ENCODE data around the gene FRMD5. TPM values are rescaled to one million over a fixed set of nuclear protein-coding genes. Genes with fewer than 3 reads are reported as not detected.

Gene FRMD5
- polyA plus RNA-seq, 4 donors: 0.50 to 1.4 (median 0.88) TPM

DNA sequence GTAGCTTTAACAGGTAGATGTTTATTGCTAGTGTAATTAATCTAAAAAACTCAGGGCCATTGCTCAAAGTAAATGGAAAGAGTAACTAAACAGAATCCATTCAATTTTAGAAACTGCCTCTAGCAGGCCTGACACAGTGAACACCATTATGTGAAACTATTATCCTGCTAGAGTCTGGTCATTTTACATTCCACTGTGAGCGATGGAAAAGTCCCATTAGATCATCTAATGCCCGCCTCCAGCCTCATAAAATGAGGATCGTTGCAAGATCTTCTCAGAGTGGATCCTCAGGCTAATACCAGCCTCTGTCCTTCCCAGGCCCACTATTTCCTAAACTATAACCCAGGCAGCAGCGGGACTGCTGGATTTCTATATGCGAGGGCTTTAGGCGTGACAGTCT is 260.6 kb downstream of the FRMD5 start:
- DNase-seq (ENCODE audit: low read depth in 4 of 4, low spot score in 3 of 4): no peak

DNA sequence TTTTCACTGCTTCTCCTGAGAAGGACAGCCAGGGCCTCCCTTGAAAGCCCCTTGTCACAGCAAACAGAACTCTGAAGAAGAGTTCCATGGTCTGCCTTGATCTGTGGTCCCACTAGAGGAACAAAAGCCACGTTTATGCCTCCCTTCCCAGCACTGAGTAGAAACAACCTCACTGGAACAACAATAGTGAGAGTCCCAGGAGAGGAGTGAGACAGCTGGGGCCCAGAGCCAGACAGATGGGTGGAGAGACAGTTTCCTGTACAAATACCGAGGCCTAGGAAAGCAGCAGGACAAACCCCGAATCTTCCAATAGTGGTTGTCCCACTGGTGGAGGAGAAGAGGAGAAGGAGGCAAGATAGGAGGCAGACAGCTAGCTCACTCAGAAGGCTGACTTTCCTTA is 262.2 kb downstream of the FRMD5 start:
- DNase-seq (ENCODE audit: low read depth in 4 of 4, low spot score in 3 of 4): no peak

DNA sequence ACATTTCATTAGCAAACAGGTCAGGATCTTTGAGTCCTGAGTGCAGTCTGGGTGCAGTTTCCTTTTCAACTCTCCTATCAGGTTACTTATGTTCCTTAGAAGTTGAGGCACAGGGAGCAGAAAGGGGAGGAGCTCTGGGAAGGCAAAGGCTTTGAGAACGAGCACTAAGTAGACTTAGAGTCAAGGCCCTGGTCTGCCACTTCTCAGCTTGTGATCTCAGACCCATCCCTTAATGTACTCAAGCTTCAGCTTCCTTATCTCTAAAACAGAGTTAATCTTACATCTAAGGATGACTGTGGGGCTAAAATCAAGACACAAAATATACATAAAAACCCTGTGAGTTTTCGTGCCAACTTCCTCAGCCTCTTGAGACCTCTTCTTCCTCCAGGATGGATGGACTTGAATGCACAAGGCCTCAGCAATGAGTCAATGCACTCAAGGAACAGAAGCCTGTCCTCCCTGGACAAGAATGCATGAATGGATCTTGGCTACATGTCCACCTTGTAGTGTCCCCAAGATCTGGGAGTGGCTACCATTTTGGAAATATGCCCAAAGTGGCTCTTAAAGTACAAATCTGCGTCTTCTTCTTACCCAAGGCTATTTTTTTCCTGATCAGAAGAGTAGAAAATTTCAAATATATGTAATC is 263.2 kb downstream of the FRMD5 start:
- DNase-seq (ENCODE audit: low read depth in 4 of 4, low spot score in 3 of 4): no peak

DNA sequence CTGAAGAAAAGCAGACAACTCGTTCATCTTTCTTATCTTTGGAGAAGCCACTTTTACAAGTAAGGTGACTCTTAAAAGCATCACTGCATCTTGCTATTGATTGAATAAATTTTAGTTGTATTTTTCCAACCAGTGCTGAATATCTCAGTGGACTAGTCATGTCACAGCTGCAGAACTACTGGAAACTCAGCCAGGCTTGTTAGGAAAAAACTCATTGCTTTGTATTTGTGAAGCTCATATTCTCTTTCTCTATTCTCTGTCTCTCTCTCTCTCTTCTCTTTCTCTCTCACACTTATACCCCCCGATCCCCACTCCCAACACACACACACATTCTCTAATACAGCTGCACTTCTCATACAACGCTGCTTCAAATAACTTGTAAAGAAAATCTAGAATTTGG is 264.0 kb downstream of the FRMD5 start:
- no peak for DNase-seq (ENCODE audit: low read depth in 4 of 4, low spot score in 3 of 4)

DNA sequence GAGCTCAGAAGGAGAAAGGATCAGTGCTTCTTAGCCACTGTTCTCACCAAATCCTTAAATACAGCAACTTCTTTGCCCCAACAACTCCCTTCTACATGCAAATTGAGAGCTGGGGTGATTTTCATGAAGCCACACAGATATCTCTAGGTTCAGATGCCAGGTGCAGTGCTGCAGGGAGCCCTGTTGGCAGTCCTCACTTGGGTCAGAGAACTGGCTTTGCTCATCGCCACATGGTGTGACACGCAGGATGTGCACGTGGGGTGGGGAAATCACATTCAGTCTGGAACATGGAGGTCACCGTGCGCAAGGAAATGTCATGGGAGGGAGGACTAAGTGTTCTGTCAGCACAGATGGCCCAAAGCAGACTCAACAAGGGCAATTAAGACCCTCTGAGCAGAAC is 264.5 kb downstream of the FRMD5 start:
- no peak for DNase-seq (ENCODE audit: low read depth in 4 of 4, low spot score in 3 of 4)

DNA sequence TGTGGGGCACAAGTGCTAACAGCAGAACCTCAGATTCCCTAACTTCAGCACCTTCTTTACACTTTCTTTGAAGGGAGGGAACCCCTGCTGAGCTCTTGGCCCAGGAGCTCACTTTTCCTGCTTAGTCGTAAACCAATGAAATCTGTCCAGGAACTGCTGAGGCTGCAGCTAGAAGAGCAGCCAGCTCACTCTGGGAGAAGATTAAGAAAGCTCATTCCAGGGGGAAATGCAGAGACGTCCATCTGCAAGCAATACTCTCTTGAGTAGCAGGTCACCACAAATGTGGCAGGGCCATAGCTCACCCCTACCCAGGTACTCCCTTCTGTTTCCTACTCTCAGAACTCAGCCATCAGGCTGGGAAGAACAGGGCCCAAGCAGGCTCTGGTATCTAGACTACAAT is 265.0 kb downstream of the FRMD5 start:
- DNase-seq (ENCODE audit: low read depth in 4 of 4, low spot score in 3 of 4): no peak

DNA sequence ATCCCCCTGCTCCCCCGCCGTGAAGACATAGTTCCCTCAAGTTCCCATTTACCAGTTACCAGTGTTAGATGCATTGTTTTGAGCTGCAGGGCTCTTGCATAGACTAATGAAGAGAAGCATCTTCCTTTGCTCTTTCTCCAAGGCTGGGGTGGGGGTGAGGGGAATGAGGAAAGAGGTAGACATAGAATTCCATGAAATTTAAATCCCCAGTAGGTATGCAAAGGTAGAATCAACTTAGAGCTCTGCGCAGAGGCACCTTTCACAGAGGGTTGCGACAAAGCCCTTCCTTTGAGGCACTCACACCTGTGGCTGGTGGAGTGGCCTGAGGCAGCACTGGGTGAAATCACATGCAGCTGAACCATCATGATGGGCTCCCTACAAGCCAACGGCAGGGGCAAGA is 266.9 kb downstream of the FRMD5 start:
- no peak for DNase-seq (ENCODE audit: low read depth in 4 of 4, low spot score in 3 of 4)

DNA sequence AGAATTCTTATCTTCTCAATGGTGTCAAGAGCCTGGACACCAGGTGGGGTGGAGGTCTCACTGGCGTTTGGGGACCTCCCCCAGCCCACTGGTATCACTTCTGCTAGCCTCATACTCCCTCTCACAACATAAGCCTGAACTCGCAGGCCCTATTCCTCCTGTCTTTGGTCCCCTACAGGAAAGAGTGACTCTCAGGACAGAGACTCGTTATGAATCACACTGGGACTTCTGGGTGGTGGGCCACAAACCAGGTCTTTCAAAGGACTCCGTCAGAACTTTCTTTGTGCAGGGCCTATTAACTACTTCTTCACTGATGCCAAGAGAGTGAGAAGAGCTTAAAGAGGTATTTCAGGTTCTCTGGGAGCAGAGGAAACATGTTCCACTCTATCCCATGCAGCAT is 267.9 kb downstream of the FRMD5 start:
- no peak for DNase-seq (ENCODE audit: low read depth in 4 of 4, low spot score in 3 of 4)

DNA sequence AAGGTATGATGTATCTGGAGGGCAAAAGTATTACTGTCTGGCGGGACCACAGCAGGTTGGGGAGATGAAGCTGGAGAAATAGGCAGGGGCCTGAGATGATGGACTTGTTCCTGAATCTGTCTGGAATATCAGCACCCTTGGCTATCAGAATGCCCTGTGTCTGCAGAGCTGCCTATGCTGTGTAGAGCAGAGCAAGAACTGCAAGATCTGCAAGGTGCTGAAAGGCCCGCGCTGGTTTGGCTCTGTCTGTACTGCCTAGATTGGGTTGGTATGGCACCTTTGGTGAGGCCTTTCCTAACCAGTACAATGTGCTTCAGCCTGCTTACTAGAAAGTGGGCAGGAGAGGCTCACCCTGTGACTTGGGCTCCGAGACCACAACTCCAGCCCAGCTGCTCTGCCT is 271.5 kb downstream of the FRMD5 start:
- DNase-seq (ENCODE audit: low read depth in 4 of 4, low spot score in 3 of 4): no peak

DNA sequence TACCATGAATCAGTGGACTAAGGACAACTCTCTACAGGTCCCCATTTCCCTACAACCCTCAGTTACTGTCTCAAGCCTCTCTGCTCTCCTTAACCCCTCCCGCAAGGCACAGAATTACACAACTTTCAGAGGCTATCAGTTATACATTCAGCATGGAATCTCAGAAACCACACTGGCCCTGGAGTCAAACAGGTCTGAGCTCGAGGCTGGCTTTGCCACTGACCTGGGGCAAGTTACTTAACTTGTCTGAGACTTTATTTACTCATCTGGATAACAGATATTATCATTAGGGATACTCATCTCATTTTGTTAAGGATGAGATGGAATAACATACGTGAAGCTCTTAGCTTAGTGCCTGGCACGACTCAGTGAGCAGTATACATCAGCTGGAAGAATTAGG is 273.1 kb downstream of the FRMD5 start:
- no peak for DNase-seq (ENCODE audit: low read depth in 4 of 4, low spot score in 3 of 4)

DNA sequence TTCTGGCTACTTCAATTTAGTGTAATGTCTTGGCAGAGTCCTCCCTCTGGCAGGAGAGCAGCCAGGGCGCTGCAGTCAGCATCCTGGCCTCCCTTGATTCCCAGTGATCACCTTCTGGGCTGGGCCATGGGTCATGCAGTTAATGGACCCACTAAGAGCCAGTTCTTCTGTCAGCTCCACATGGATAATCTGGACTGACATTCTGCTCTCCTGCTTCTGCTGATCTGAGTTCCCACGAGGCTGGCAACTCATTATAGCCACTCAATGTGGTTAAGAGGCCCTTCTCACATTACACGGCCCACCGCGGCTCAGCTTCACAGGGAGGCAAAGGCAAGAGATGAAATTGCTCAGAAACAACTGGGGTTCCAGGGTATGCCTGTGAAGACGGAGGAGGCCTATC is 274.3 kb downstream of the FRMD5 start:
- no peak for DNase-seq (ENCODE audit: low read depth in 4 of 4, low spot score in 3 of 4)

DNA sequence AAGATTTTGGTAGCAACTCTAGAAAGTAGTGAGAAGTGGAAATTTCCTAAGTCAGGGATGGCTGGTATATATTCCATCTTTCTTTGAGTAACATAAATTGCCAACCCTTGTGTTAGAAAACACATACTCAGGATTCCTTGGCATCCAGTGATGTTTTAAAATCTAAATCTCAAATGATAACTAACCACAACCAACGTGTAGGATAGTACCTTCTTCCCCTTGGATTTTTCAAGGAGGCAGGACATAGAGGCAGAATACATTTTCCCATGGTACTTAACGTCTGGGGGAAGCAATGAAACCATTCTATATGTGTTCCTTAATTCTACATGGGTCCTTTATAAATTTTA is 274.8 kb downstream of the FRMD5 start:
- no peak for DNase-seq (ENCODE audit: low read depth in 4 of 4, low spot score in 3 of 4)

DNA sequence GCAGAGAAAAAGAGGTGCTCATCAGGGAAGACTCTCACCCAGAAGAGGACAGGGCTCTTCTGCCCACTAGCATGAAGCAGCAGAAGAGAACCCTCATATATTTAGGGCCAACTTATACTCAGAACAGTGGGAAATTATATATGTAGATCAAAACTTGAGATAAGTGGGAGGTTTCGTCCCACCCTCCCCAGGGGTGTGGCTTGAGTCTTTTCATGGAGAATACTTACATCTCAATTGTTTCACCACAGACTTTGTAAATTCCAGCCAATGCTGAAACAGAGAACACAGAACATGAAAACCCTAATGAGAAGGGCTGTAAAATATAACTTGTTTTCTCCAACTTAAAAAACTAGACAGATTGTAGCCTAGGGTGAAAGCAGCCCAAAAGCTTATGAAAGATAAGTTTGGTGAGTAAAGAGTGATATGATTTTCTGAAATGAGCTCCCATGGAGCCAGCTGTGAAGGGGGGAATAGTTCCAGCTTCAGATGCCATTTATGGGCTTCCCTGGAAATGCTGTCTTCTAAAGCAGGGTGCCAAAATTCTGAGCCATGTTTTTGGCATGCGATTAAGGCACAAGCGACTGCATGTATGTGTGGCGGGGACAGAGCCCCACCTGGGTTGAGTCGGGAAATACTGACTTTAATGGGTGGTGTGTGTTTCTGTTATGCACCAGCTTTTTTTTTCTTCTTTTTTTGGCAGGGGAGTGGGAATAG is 275.4 kb downstream of the FRMD5 start:
- DNase-seq (ENCODE audit: low read depth in 4 of 4, low spot score in 3 of 4): no peak

DNA sequence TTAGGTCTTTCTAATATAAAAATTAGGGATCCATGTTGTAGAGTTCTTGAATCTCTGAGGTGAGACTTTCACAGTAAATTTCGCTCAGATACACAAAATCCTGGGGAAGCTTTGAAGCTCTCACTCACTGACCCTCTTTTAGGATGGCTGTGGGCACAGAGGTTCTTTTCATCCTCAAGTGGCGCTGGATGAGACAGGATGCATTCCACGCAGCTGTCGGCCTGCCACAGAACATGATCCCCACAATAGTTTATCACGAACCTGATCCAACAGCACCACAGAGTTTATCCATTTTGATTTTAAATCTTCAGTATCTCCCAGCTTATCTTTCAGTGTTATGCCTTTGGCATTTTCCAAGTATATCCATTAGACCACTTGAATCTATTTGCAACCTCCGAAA is 276.4 kb downstream of the FRMD5 start:
- DNase-seq (ENCODE audit: low read depth in 4 of 4, low spot score in 3 of 4): no peak

DNA sequence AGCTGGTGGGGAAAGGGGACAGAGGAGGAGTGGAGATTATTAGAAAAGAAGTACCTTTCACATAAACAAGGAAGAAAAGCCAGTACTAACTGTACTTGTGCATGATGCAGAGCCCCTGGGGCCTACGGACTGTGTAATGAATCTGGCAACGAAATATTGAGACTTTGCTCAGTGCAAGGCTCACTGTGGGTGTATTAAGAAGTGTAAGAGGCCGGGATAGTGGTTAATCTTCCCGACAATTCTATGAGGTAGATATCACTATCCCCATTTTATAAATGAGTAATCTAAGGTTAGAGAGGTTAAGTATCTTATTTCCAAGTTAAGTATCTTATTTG is 278.8 kb downstream of the FRMD5 start:
- no peak for DNase-seq (ENCODE audit: low read depth in 4 of 4, low spot score in 3 of 4)

DNA sequence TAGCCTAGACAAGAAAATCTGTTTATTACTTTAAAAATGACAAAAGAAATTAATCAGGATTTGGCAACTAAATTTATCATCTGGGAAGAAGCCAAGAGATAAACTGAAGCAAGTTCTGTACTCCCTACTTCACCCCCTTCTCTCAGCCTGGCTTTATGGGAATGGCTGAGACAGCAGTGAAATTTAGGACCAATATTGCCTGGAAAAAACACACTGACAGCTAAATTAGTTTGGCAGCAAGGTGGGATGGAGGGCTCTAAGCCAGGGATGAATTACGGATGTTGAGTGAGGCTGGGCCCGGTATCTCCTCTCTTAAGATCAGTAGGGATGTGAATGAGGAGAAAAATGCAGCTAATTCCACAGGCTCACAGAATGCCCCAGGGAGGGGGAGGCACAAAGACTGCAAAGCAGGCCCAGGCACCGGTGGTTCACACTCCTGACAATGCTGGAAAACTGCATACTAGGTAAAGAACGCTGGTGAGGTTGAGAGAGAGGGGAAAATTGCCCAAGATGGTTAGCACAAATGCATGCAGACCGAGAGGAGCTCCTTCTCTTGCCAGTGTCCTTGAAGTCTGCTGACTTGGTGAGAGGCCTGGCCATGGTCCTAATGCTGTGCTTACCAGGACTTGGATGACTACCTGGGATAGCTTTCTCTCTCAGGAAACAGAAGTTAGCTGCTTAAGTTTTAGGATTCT is 279.3 kb downstream of the FRMD5 start:
- no peak for DNase-seq (ENCODE audit: low read depth in 4 of 4, low spot score in 3 of 4)

DNA sequence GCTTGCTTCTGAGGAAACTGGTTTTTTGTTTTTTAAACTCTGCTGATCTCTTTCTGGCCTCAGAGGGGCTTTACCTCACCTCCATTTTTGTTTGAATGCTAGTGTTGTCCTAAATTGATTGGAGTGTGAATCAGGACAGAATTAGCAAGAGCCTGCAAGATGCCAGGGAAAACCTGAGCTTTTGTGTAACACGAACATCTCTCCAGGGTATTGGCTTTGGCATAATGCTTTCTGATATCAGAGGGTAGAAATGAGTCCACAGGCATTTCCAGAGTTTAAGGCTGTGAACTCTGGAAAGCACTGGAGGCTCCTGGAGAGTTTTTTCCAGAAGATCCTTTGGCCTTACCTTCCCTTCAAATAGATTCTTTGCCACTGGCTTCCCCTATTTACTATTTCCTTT is 281.1 kb downstream of the FRMD5 start:
- no peak for DNase-seq (ENCODE audit: low read depth in 4 of 4, low spot score in 3 of 4)

DNA sequence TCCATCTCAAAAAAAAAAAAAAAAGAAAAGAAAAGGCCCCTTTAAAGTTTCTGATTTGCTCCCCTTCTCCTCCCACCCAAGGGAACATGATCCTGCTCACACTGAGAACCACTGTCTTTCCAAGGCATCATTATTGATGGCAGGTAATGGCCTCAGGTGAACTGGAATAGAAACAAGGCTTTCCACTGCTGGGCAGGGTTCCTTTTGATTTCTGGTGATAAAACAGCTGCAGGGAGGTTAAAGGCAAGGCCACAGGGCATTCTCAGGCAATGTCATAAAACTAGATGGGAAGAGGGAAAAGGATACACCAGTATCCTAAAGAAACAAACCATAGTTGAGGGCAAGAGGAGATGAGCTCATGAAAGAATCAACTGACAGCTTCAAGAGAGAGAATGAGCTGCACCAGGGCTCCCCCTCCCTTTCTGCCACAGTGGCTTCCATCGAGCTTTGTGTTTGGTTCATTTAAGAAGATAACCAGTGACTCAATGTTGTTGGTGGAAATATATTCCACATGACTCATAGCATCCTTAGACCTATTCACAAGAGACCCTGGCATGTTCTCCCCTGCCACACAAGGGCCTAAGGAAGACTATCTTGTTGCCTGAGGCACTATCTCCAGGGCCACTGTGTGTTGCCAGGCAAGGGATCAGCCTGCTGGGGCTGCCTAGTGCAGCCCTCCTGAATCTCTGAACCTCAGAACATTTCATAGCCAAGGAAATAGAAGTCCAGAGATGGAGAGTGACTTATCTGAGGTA is 281.9 kb downstream of the FRMD5 start:
- DNase-seq (ENCODE audit: low read depth in 4 of 4, low spot score in 3 of 4): peak in 1 of 4 donors; percentile 44

DNA sequence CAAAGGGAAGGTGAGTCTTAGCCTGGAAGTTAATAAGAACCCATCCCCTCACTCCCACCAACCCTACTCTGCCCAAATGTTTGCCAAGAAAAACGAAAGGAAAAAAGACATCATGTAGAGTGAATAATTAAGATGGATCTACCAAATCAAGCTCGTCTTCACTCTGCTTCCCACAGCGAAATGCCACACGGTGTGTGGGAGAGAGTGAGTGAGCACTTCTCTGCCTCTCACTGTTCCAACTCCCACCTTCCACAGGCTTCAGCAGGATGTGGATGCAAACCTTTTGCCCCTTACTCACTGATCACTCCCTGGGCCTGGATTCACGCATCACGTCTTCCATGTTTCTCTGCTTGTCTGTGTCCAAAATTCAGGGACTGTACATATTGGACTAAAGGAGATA is 282.9 kb downstream of the FRMD5 start:
- no peak for DNase-seq (ENCODE audit: low read depth in 4 of 4, low spot score in 3 of 4)

DNA sequence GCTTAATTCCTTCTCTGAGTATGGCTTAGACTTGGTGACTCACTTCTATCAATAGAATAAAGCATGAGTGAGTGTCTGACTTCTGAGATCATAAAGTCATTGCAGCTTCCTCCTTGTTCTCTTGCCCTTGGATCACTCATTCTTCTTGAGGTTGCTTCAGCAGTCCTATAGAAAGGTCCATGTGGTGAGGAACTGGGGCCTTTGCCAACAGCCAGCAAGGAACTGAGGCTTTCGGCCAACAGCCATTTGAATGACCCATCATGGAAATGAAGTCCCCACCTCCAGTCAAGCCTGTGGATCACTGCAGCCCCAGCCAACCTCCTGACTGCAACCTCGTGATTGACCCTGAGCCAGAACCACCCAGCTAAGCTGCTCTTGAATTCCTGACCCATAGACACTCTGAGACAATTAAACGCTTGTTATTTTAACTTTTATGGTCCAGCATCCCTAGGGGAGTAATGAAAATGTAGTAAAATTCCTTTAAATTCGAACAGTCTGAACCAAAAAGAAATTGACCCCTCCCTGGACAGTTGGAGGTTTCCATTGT is 283.8 kb downstream of the FRMD5 start:
- no peak for DNase-seq (ENCODE audit: low read depth in 4 of 4, low spot score in 3 of 4)

DNA sequence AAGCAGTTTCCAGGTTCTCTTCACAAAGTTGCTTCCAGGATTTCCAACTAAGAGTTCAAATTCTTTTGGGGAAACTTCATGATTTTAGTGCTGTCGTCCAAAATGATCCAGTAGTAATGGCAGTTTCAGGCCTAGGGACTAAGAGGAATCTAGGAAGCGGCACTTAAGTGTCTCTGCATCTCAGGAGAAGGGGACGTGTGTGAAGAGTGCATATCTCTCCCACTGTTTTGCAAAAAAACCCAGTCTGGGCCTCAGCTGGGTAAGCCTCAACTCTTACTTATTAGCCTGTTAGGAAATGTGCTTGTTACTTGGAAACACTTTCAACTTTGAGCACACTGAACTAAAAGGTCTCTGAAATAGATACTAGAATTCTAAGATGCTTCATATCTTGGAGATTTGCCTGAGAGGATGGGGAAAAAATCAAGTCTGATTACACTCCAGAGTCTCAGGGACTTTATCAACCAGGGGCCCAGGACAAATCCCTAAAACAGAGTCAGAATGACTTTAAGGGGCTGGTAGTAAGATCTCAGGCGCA is 286.5 kb downstream of the FRMD5 start:
- DNase-seq (ENCODE audit: low read depth in 4 of 4, low spot score in 3 of 4): no peak

Data from left renal pelvis (tissue), 4 donors.